ENCODE data around the gene ITIH3.

ITIH3 gene

GRCh38 chr3:52838561-52839267 is 44.1 kb downstream of the ITIH3 start:
- no peak for TF ChIP-seq CTCF (conservative IDR thresholded peaks at IDR 0.05)
- no peak for TF ChIP-seq ZFX (IDR thresholded peaks at IDR 0.05)

GRCh38 chr3:52839268-52839575 is 44.6 kb downstream of the ITIH3 start:
- no peak for TF ChIP-seq CTCF (conservative IDR thresholded peaks at IDR 0.05)
- no peak for TF ChIP-seq ZFX (IDR thresholded peaks at IDR 0.05)
- H3K27ac ChIP-seq: no peak overlapping the region

More at GRCh38 chr3:52838561-52839267, 44.1 kb downstream of the ITIH3 start:
- H3K27ac ChIP-seq: no peak overlapping the region

GRCh38 chr3:52839892-52840545 is 45.4 kb downstream of the ITIH3 start:
- H3K27ac ChIP-seq: no peak overlapping the region
- TF ChIP-seq ZFX (IDR thresholded peaks at IDR 0.05) (no peak), CTCF (conservative IDR thresholded peaks at IDR 0.05) (no peak)

- TF ChIP-seq ZFX (IDR thresholded peaks at IDR 0.05) (no peak), CTCF (conservative IDR thresholded peaks at IDR 0.05) (no peak)
- no peak overlapping the region for H3K27ac ChIP-seq
These were observed 46.8 kb downstream of the ITIH3 start for GRCh38 chr3:52841211-52841980.

- TF ChIP-seq CTCF (conservative IDR thresholded peaks at IDR 0.05) (no peak), ZFX (IDR thresholded peaks at IDR 0.05) (no peak)
- no peak overlapping the region for H3K27ac ChIP-seq
These were observed 47.4 kb downstream of the ITIH3 start for GRCh38 chr3:52841981-52842340.

GRCh38 chr3:52842424-52842823 is 47.8 kb downstream of the ITIH3 start:
- TF ChIP-seq ZFX (IDR thresholded peaks at IDR 0.05) (no peak), CTCF (conservative IDR thresholded peaks at IDR 0.05) (no peak)
- H3K27ac ChIP-seq: no peak overlapping the region

Data from C4-2B (cell line).